ENCODE measurements around the gene LIPC.

GRCh38 chr15:58510715-58511598, 79.2 kb downstream of the LIPC start:
- no peak for TF ChIP-seq STAT5B (CRISPR knock-in tag; IDR thresholded peaks at IDR 0.05)
- no peak for TF ChIP-seq TCF7L2 (IDR thresholded peaks at IDR 0.05; ENCODE audit: low read depth, low read length)
- TF ChIP-seq MAX (CRISPR knock-in tag; IDR thresholded peaks at IDR 0.05): no peak
- TF ChIP-seq ZBTB9 (CRISPR knock-in tag; IDR thresholded peaks at IDR 0.05): no peak
- TF ChIP-seq HDAC2 (IDR thresholded peaks at IDR 0.05): no peak
- TF ChIP-seq HSF4 (CRISPR knock-in tag; IDR thresholded peaks at IDR 0.05; ENCODE audit: borderline replicate concordance): no peak
- no peak for TF ChIP-seq THRAP3 (IDR thresholded peaks at IDR 0.05; ENCODE audit: borderline replicate concordance)
- TF ChIP-seq SMC3 (conservative IDR thresholded peaks at IDR 0.05; ENCODE audit: insufficient read depth, low read depth, low read length): no peak
